DMS153 (cell line): ENCODE measurements around the gene SPRED3.
"Not testable (repeated sequence)": the region's sequence is repeated elsewhere in the genome, so short reads cannot be mapped to it uniquely, and the experiment has no call there.

Experiments used
- DNase-seq: peaks from one replicate; lab custom pipeline; 2025; lab: John Stamatoyannopoulos, UW

SPRED3 gene

GRCh38 chr19:38389957-38390924 lies 1.7 kb downstream of the SPRED3 start:
- no peak for DNase-seq

- DNase-seq = no peak
These were observed 3.5 kb downstream of the SPRED3 start for GRCh38 chr19:38391911-38392464.

- no peak for DNase-seq
These were observed 4.3 kb downstream of the SPRED3 start for GRCh38 chr19:38392707-38393308.

DNA sequence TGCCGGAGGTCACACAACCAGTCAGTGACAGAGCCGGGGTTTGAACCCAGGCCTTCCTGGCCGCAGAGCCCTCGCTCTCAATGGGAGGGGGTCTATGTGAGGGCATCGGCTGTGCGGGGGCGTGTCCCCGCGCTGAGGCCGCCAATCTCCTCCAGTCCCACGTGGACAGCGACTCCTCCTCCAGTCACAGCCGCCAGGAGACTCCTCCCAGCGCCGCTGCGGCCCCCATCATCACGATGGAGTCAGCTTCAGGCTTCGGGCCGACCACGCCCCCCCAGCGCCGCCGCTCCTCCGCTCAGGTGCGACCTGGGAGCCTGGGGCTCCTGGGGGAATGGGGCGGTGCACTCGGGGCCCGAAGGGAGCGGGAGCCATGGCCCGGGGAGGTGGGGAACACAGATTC lies 6.0 kb downstream of the SPRED3 start:
- DNase-seq = no peak

DNA sequence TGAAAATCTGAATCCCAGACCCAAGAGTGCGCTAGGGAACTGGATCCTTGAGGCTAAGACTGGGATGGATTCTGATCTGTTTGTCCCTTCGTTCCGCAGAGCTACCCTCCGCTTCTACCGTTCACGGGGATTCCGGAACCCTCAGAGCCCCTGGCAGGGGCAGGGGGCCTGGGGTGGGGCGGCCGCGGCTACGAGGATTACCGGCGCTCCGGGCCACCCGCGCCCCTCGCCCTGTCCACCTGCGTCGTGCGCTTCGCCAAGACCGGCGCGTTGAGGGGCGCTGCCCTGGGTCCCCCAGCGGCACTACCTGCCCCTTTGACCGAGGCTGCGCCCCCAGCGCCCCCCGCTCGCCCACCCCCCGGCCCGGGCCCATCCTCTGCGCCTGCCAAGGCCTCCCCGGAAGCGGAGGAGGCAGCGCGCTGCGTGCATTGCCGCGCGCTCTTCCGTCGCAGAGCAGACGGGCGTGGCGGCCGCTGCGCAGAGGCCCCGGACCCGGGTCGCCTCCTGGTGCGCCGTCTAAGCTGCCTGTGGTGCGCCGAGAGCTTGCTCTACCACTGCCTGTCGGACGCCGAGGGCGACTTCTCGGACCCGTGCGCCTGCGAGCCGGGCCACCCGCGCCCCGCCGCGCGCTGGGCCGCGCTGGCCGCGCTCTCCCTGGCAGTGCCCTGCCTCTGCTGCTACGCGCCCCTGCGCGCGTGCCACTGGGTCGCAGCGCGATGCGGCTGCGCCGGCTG lies 7.1 kb downstream of the SPRED3 start:
- DNase-seq = no peak

GRCh38 chr19:38399081-38399480 lies 10.6 kb downstream of the SPRED3 start:
- no peak for DNase-seq

DNA sequence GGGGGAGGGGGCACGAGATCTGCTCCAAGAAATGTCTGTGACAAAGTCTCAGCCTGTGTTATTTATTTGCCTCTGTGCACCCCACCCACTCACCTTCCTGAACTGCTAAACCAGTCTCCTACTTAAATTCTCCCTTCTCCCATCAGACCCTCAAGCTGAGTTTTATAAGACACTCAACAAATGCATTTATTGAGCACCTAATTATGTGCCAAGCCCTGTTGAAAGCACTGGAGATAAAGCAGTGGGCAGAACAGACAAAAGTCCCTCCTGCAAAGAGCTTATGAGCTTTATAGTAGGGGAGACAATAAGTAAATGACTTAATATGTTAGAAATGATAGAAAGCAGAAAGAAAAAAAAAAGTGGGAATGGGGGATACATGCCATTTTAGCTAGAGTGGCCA lies 11.0 kb downstream of the SPRED3 start:
- DNase-seq = no peak

- DNase-seq = no peak
These were observed 11.9 kb downstream of the SPRED3 start for GRCh38 chr19:38400361-38400760.

GRCh38 chr19:38401148-38401547 lies 12.7 kb downstream of the SPRED3 start:
- DNase-seq = peak; percentile 20

DNA sequence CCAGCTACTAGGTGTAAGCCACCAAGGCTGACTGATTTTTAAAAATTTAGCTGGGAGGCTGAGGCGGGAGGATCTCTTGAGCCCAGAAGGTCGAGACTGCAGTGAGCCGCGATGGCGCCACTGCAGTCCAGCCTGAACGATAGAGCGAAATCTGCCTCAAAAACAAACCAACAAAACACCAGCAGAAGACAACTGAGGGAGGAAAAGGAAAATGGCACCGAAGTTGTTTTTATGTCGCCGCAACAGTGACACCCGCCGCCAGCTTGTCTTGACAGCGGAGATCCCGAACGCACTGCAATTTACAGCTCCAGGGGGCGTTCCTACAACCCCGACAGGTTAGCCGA lies 14.1 kb downstream of the SPRED3 start:
- no peak for DNase-seq

DNA sequence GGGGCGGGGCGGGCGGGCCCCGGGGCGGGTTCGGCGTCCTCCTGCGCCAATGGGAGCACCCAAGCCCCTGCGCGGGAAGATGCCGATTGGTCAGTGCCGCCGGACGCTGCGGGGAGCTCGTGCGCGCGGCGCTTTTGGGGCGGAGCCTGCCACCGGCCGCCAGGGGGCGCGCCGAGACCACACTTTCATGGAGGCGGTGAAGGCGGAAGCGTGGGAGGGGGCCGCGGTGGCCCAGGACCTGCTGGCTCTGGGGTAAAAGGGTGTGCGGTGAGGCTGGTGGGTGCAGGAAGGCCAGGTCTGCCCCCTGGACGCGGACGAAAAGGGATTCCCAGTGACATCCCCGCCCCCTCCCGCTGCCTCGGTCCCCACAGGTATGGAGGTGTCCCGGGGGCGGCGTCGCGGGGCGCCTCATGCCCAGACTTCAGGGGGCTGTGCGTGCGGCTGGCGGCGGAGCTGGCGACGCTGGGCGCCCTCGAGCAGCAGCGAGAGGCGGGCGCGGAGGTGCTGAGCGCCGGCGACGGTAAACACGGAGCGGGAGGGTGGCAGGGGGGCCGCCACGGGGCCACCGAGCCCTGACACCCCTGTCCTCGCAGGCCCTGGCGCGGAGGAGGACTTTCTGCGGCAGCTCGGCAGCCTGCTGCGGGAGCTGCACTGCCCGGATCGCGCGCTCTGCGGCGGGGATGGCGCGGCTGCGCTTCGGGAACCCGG lies 14.6 kb downstream of the SPRED3 start, which contains the start of gene FAM98C:
Gene FAM98C, plus strand, starts transcription at position 127 of the 708 bp plus-strand sequence. Its CDS starts 61 bp downstream, at position 188.
- DNase-seq = peak; percentile 96

GRCh38 chr19:38404858-38405257 lies 16.4 kb downstream of the SPRED3 start:
- DNase-seq = no peak

GRCh38 chr19:38405276-38405675 lies 16.8 kb downstream of the SPRED3 start:
- no peak for DNase-seq

DNA sequence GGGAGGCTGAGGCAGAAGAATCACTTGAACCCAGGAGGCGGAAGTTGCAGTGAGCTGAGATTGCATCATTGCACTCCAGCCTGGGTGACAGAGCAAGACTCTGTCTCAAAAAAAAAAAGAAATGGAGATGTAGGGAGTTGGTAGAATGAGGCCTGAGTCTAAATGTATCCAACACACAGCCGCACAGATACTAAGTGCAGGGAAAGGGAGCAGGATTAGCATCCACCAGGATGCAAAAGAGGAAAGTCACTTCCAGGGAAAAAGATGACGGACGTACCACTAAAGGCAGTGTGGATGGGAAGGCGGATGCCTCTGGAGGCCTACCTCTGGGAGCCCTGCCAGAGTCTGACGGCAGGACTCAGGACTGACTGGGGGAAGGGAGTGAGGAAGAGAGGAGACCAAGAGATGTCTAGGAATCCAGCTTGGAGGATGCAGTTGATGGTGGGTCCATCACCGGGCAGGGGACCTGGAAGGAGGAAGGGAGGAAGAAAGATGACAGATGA lies 21.2 kb downstream of the SPRED3 start:
- DNase-seq = no peak

GRCh38 chr19:38410407-38410806 lies 21.9 kb downstream of the SPRED3 start:
- DNase-seq = not testable (repeated sequence)

DNA sequence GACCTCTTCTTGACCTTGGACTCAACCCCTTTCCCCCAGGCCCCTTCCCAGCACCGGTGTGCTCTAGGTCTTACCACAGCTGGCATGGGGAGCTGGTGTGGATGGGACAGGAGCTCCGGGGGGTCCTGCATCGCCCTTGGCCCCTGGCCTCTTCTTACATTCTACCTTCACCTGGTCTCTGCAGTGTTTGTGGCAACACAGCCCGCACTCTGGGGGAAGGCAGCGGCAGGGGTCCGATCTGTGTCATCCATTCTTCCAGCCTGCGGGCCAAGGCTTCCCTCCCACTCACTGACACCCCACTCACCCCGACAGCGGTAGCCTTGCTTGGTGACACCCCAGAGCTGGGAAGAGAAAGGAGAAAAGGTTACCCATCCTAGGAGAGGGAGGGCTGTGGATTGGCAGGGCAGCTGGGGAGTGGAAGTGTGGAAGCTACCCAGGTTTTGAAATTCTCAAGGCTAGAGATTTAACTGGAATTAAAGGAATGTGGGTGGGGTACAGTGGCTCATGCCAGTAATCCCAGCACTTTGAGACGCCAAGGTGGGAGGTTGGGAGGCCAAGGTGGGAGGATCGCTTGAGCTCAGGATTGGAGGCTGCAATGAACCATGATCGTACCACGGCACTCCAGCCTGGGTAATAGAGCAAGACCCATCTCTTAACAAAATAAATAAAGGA lies 22.7 kb downstream of the SPRED3 start:
- no peak for DNase-seq

- DNase-seq = not testable (repeated sequence)
These were observed 23.4 kb downstream of the SPRED3 start for GRCh38 chr19:38411898-38412297.

GRCh38 chr19:38412491-38412890 lies 24.0 kb downstream of the SPRED3 start:
- no peak for DNase-seq

DNA sequence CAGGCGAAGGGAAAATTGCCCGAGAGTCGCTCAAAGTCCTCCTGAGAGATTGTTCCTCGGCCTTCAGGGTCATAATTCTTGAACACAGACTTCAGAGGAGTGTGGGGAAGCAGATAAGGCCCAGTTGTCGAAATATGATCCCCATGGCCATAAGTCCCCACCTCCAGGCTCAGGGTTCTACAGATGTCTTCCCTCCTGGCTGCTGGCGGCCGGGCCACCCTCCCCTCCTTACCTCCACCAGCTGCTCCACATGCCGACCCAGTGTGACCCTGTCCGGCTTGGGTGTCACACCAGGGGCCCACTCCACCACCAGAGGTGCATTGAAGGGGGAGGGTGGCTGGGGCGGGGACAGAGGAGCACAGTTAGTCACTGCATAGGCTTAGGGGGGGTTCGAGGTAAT lies 24.5 kb downstream of the SPRED3 start:
- no peak for DNase-seq

GRCh38 chr19:38413416-38413815 lies 24.9 kb downstream of the SPRED3 start:
- DNase-seq = no peak

- DNase-seq = no peak
These were observed 28.6 kb downstream of the SPRED3 start for GRCh38 chr19:38417146-38417543.
